Measurements from ENCODE around the gene AFAP1L1. TPM values are rescaled to one million over a fixed set of nuclear protein-coding genes. Genes with fewer than 3 reads are reported as not detected.
A peak's percentile ranks its signal among the peaks of the same experiment; 100 is the strongest.

AFAP1L1 gene
- total RNA-seq, 1 experiment from 2014 or later, result 15.2 TPM

DNA sequence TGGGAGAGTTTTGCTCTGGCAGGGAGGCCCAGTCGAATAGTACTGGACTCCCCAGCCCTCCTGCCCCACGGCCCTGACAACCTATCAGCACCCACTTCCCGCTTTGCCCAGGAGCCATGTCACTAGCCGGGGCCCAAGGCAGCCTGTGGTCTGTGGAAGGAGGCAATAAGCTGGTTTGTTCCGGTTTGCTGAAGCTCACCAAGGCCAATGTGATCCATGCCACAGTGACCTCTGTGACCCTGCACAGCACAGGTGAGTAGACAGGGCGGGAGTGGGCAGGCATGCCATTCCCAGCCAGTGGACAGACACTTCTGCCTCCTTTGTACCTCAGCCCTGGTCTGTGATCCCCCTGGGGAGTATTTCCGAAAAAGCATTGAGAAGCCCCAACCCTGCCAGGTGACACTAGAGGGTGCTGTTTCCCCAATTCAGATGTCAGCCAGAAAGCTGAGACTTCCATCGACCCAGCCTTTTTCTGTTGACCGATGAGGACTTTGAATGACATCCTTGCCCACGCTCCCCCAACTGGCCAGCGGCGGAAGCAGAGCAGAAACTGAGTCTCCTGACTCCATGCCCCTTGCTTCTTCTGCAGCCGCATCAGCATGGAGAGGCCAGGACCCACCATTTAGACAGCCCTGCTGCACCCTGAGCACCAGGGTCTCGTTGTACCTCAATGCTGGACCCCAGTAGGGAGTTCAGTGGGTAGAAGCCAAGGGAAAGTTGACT lies 95.8 kb downstream of the AFAP1L1 start:
- ChIA-PET CTCF (interaction anchor here (0.5 to 1.5 kb wide), 7 partner anchors 13 to 191 kb away, joined by 3 to 8 read pairs (median 3); no protein-coding TSS in a partner anchor), POLR2A (no interaction called here)

GRCh38 chr5:149367972-149368645 lies 96.5 kb downstream of the AFAP1L1 start:
- no peak for TF ChIP-seq REST (IDR thresholded peaks at IDR 0.05; ENCODE audit: insufficient read depth in 1 of 2, low read depth in 2 of 2, low read length in 1 of 2)
- TF ChIP-seq, protein P1, sequence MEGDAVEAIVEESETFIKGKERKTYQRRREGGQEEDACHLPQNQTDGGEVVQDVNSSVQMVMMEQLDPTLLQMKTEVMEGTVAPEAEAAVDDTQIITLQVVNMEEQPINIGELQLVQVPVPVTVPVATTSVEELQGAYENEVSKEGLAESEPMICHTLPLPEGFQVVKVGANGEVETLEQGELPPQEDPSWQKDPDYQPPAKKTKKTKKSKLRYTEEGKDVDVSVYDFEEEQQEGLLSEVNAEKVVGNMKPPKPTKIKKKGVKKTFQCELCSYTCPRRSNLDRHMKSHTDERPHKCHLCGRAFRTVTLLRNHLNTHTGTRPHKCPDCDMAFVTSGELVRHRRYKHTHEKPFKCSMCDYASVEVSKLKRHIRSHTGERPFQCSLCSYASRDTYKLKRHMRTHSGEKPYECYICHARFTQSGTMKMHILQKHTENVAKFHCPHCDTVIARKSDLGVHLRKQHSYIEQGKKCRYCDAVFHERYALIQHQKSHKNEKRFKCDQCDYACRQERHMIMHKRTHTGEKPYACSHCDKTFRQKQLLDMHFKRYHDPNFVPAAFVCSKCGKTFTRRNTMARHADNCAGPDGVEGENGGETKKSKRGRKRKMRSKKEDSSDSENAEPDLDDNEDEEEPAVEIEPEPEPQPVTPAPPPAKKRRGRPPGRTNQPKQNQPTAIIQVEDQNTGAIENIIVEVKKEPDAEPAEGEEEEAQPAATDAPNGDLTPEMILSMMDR (IDR thresholded peaks at IDR 0.05), result no peak
- no peak for TF ChIP-seq POLR2AphosphoS5 (IDR thresholded peaks at IDR 0.05; ENCODE audit: low read depth, low read length)
- TF ChIP-seq TCF7L2 (IDR thresholded peaks at IDR 0.05; ENCODE audit: low read depth, low read length), result no peak
- TF ChIP-seq SIN3A (IDR thresholded peaks at IDR 0.05; ENCODE audit: borderline replicate concordance, insufficient read depth, low read depth, low read length), result no peak
- H3K36me3 ChIP-seq (ENCODE audit: control insufficient read depth, insufficient read depth, low read length), result no peaks in the 10 kb centered on the region
- in situ Hi-C loops (cut with HindIII; ENCODE audit: low pct_unique_long_range_greater_than_20kb, low sequenced_read_pairs), result no loop called here
- no peak for ATAC-seq
- intact Hi-C loops (cut with micrococcal nuclease; ENCODE audit: unreplicated experiment), result no loop called here
- H3K27me3 ChIP-seq (ENCODE audit: control insufficient read depth, insufficient read depth, low read length), result no peaks in the 10 kb centered on the region
- DNase-seq (ENCODE audit: low read depth, low spot score), result no peak
- no peak overlapping the region for H3K27ac ChIP-seq (ENCODE audit: low read length)
- H3K4me3 ChIP-seq (ENCODE audit: low read depth in 2 of 2, low read length in 2 of 2), result no peak overlapping the region
- H3K4me1 ChIP-seq (ENCODE audit: control insufficient read depth, insufficient read depth, low read length), result no peaks in the 10 kb centered on the region
- CTCF ChIA-PET, result interaction anchor here (0.5 to 1.5 kb wide), 7 partner anchors 12 to 251 kb away, joined by 3 to 7 read pairs (median 3); no protein-coding TSS in a partner anchor
- BruUV-seq (replicated peaks), result no TSS peak
- POLR2A ChIA-PET, result no interaction called here
- H3K9me3 ChIP-seq (ENCODE audit: control insufficient read depth, insufficient read depth, low read depth, low read length), result no peaks in the 10 kb centered on the region

More for the DNA sequence above, 95.8 kb downstream of the AFAP1L1 start:
- in situ Hi-C loops (cut with HindIII; ENCODE audit: low pct_unique_long_range_greater_than_20kb, low sequenced_read_pairs) (no loop called here), intact Hi-C loops (cut with micrococcal nuclease; ENCODE audit: unreplicated experiment) (no loop called here)
- no peak for TF ChIP-seq POLR2AphosphoS5 (IDR thresholded peaks at IDR 0.05; ENCODE audit: low read depth, low read length)
- TF ChIP-seq SIN3A (IDR thresholded peaks at IDR 0.05; ENCODE audit: borderline replicate concordance, insufficient read depth, low read depth, low read length), result no peak
- no peak for TF ChIP-seq TCF7L2 (IDR thresholded peaks at IDR 0.05; ENCODE audit: low read depth, low read length)
- TF ChIP-seq REST (IDR thresholded peaks at IDR 0.05; ENCODE audit: insufficient read depth in 1 of 2, low read depth in 2 of 2, low read length in 1 of 2), result no peak
- TF ChIP-seq, protein P1 (IDR thresholded peaks at IDR 0.05), result peak; percentile 94
- DNase-seq (ENCODE audit: low read depth, low spot score) (peak; percentile 50), ATAC-seq (peak; percentile 82)
- Histone ChIP-seq H3K9me3 (ENCODE audit: control insufficient read depth, insufficient read depth, low read depth, low read length) (no peaks in the 10 kb centered on the region), H3K36me3 (ENCODE audit: control insufficient read depth, insufficient read depth, low read length) (no peaks in the 10 kb centered on the region), H3K4me1 (ENCODE audit: control insufficient read depth, insufficient read depth, low read length) (no peaks in the 10 kb centered on the region), H3K27ac (ENCODE audit: low read length) (no peak overlapping the region), H3K27me3 (ENCODE audit: control insufficient read depth, insufficient read depth, low read length) (no peaks in the 10 kb centered on the region), H3K4me3 (ENCODE audit: low read depth in 2 of 2, low read length in 2 of 2) (no peak overlapping the region)
- BruUV-seq (replicated peaks), result no TSS peak
